Fibroblast of the aortic adventitia (primary cell): ENCODE data around the gene RGS10. TPM values are rescaled to one million over a fixed set of nuclear protein-coding genes. Genes with fewer than 3 reads are reported as not detected.
"Not testable (repeated sequence)": the region's sequence is repeated elsewhere in the genome, so short reads cannot be mapped to it uniquely, and the experiment has no call there.

Experiments
- DNase-seq: peaks from one replicate; pipeline ENCODE4 v3.0.0-alpha.2; 2010; ENCODE audit warnings: low read depth
- H3K4me3 ChIP-seq: 2 replicates; pipeline ENCODE4 v1.5.1; 2011; ENCODE audit warnings: low read depth, mild to moderate bottlenecking, control low read depth, low read length, moderate library complexity
- CTCF ChIP-seq: IDR thresholded peaks from 2 replicates; pipeline ENCODE4 v1.5.1; 2011; ENCODE audit warnings: mild to moderate bottlenecking, low read length, control low read depth, inconsistent platforms; ENCODE audit not compliant: insufficient read depth
- total RNA-seq: library from RNA; depleted of rRNA; stranded (reverse); fragments of >200 nt; gene quantifications from 2 replicates; pipeline ENCODE4 v1.2.3, GENCODE V29; 2012; ENCODE audit warnings: low replicate concordance

RGS10 gene
- total RNA-seq, 1 donor: 42.4 TPM

- no peak overlapping the region for H3K4me3 ChIP-seq
- no peak for DNase-seq
- TF ChIP-seq CTCF: no peak
Observed at GRCh38 chr10:119469325-119469707, 73.2 kb downstream of the RGS10 start.

- no peak for DNase-seq
- no peak for TF ChIP-seq CTCF
- no peak overlapping the region for H3K4me3 ChIP-seq
Observed at GRCh38 chr10:119468542-119469324, 73.8 kb downstream of the RGS10 start.

GRCh38 chr10:119466655-119467054, 75.9 kb downstream of the RGS10 start:
- DNase-seq: no peak
- no peak for TF ChIP-seq CTCF
- H3K4me3 ChIP-seq: no peak overlapping the region

- TF ChIP-seq CTCF: no peak
Observed at GRCh38 chr10:119466076-119466475, 76.4 kb downstream of the RGS10 start.

GRCh38 chr10:119465085-119465484, 77.4 kb downstream of the RGS10 start:
- no peak for DNase-seq
- no peak for TF ChIP-seq CTCF
- H3K4me3 ChIP-seq: no peak overlapping the region

More at GRCh38 chr10:119466076-119466475, 76.4 kb downstream of the RGS10 start:
- no peak for DNase-seq
- H3K4me3 ChIP-seq: no peak overlapping the region

- not testable (repeated sequence) for DNase-seq, H3K4me3 ChIP-seq
Observed at GRCh38 chr10:119463195-119463594, 79.3 kb downstream of the RGS10 start.

- TF ChIP-seq CTCF: no peak
- no peak for DNase-seq
- H3K4me3 ChIP-seq: no peak overlapping the region
Observed at GRCh38 chr10:119462773-119463172, 79.7 kb downstream of the RGS10 start.
